Measurements from ENCODE around the gene CPXM2.

CPXM2 gene

GRCh38 chr10:123865350-123865749 lies 26.3 kb downstream of the CPXM2 start:
- Mint-ChIP-seq H3K27ac (no peak overlapping the region), H3K9me3 (no peaks in the 10 kb centered on the region), H3K27me3 (peaks cover 20% of the 10 kb centered on the region), H3K4me1 (no peaks in the 10 kb centered on the region), H3K4me3 (no peak overlapping the region)
- ATAC-seq (no peak), DNase-seq (no peak)

- Mint-ChIP-seq H3K27me3 (peaks cover 19% of the 10 kb centered on the region), H3K4me1 (no peaks in the 10 kb centered on the region), H3K27ac (no peak overlapping the region), H3K4me3 (no peak overlapping the region), H3K9me3 (no peaks in the 10 kb centered on the region)
- DNase-seq (no peak), ATAC-seq (no peak)
These were observed 26.7 kb downstream of the CPXM2 start for GRCh38 chr10:123864923-123865322.

GRCh38 chr10:123863721-123864482 lies 27.7 kb downstream of the CPXM2 start:
- H3K27ac Mint-ChIP-seq = no peak overlapping the region
- DNase-seq = no peak
- H3K27me3 Mint-ChIP-seq = peaks cover 19% of the 10 kb centered on the region
- peak; percentile 25 for ATAC-seq
- no peaks in the 10 kb centered on the region for H3K9me3 Mint-ChIP-seq
- H3K4me1 Mint-ChIP-seq = no peaks in the 10 kb centered on the region
- no peak overlapping the region for H3K4me3 Mint-ChIP-seq

DNA sequence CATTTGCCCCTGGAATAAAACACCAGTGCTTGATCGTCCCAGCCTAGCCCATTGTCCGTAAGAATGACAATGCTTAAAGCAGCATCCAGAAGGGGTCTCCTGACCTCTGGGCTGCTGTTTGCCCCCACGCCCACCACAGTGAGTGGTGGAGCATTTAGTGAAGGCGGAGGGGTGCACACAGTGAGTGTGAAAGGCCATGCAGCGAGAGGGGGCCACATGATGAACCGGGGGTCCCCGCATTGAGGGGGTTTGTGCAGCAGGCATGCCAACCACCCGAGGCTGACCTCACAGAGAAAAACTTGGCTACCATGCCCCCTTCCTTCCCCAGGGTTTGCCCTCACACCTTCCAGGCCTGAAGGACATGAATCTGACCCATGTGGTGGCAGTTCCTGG lies 28.4 kb downstream of the CPXM2 start:
- Mint-ChIP-seq H3K27me3 (peaks cover 19% of the 10 kb centered on the region), H3K27ac (no peak overlapping the region), H3K4me3 (no peak overlapping the region), H3K9me3 (no peaks in the 10 kb centered on the region), H3K4me1 (no peaks in the 10 kb centered on the region)
- DNase-seq = no peak
- no peak for ATAC-seq

- Mint-ChIP-seq H3K4me1 (no peaks in the 10 kb centered on the region), H3K4me3 (no peak overlapping the region), H3K27me3 (peaks cover 19% of the 10 kb centered on the region), H3K27ac (no peak overlapping the region), H3K9me3 (no peaks in the 10 kb centered on the region)
- DNase-seq = no peak
- ATAC-seq = no peak
These were observed 29.0 kb downstream of the CPXM2 start for GRCh38 chr10:123862421-123863182.

- ATAC-seq (no peak), DNase-seq (no peak)
- Mint-ChIP-seq H3K9me3 (no peaks in the 10 kb centered on the region), H3K4me3 (no peak overlapping the region), H3K27me3 (peaks cover 19% of the 10 kb centered on the region), H3K27ac (no peak overlapping the region), H3K4me1 (no peaks in the 10 kb centered on the region)
These were observed 30.8 kb downstream of the CPXM2 start for GRCh38 chr10:123860856-123861255.

GRCh38 chr10:123860209-123860608 lies 31.4 kb downstream of the CPXM2 start:
- H3K4me1 Mint-ChIP-seq = no peaks in the 10 kb centered on the region
- H3K27me3 Mint-ChIP-seq = peaks cover 22% of the 10 kb centered on the region
- H3K27ac Mint-ChIP-seq = no peak overlapping the region
- no peaks in the 10 kb centered on the region for H3K9me3 Mint-ChIP-seq
- no peak overlapping the region for H3K4me3 Mint-ChIP-seq
- DNase-seq (no peak), ATAC-seq (no peak)

DNA sequence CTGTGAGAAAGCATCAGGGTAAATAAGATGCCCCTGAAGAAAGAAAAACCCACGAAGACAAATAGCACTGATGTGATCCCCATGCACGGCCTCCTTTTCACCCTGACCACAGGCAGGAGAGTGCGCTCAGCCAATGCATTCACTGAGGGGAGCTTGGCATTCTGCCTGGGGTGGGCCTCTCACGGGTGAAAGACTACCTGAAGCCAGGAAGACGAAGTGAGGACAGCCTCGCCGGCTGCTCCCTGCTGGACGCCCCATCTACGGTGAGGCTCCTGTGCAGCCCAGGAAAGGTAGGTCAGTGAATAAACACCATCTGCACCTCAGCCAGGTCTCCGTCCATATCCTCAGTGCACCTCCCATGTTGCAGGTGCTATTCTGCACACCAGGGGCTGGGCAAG lies 32.0 kb downstream of the CPXM2 start:
- H3K27me3 Mint-ChIP-seq = peaks cover 27% of the 10 kb centered on the region

DNA sequence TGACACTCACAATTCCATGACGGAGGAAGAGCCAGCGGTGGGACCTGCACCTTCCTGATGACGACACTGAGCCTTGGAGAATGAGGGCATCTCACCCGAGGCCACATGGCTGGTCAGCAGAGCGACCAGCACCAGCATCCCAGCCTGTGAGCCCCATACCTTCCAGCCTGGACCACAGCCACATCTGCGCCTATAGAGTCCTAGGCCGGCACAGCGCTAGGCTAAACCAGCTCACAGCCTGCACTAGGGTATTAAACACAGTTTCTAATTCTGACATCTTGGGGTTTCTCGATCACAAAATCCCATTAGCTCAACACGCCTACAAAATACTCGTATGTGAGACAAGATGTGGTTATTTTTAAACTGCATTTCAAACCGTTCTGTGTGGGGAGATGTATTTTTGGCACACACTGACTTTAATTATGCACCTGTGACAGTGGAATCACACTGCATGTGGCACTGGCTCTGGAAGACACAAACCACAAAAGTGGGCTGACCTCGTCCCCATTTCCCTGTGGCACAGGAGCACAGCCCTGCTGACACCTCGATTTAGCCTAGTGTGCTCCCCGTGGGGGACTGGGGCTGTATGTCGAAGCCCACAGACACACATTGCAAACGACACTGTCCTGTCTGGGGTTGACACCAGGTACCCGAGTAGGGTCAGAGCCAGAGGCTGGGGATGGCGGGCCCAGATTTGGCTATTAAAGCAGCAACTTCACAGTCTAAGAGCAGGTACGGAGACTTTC lies 32.5 kb downstream of the CPXM2 start:
- no peaks in the 10 kb centered on the region for H3K9me3 Mint-ChIP-seq
- ATAC-seq = no peak
- no peaks in the 10 kb centered on the region for H3K4me1 Mint-ChIP-seq
- peaks cover 23% of the 10 kb centered on the region for H3K27me3 Mint-ChIP-seq
- no peak for DNase-seq
- no peak overlapping the region for H3K27ac Mint-ChIP-seq
- no peak overlapping the region for H3K4me3 Mint-ChIP-seq

More for the DNA sequence above, 32.0 kb downstream of the CPXM2 start:
- no peaks in the 10 kb centered on the region for H3K4me1 Mint-ChIP-seq
- ATAC-seq = no peak
- no peak overlapping the region for H3K4me3 Mint-ChIP-seq
- H3K9me3 Mint-ChIP-seq = no peaks in the 10 kb centered on the region
- no peak for DNase-seq
- no peak overlapping the region for H3K27ac Mint-ChIP-seq

DNA sequence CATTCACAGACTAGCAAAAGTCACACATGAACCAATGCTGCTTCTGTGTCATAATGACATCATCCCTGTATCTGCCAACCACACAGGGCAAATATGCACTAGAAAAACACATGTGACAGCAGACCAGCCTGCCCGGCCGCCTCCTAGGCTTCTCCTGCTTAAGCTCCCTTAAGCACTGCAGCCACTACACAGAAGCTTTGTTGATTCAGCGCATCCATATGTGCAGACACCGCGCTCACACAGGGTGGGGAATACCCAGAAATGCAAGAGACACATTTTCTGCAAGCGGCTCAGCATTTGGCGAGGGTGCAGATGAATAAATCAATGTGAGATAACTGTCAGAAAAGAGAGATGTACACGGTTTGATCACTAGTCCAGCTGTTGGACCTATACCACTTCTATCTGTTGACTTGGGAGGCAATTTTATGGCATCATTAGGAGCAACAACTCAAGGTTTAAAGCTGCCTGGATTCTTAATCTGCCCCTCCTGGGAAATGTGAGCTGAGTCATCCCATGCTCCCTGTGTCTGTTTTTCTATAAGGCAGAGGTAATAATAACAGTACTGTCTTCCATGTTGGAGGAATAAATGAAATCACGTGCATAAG lies 33.4 kb downstream of the CPXM2 start:
- H3K27me3 Mint-ChIP-seq = peaks cover 20% of the 10 kb centered on the region
- ATAC-seq = no peak

GRCh38 chr10:123857616-123858015 lies 34.0 kb downstream of the CPXM2 start:
- no peak overlapping the region for H3K27ac Mint-ChIP-seq
- no peaks in the 10 kb centered on the region for H3K9me3 Mint-ChIP-seq
- ATAC-seq = no peak
- H3K27me3 Mint-ChIP-seq = peaks cover 26% of the 10 kb centered on the region
- no peak overlapping the region for H3K4me3 Mint-ChIP-seq
- H3K4me1 Mint-ChIP-seq = no peaks in the 10 kb centered on the region
- no peak for DNase-seq

More for the DNA sequence above, 33.4 kb downstream of the CPXM2 start:
- no peak for DNase-seq
- no peak overlapping the region for H3K4me3 Mint-ChIP-seq
- no peak overlapping the region for H3K27ac Mint-ChIP-seq
- no peaks in the 10 kb centered on the region for H3K4me1 Mint-ChIP-seq
- no peaks in the 10 kb centered on the region for H3K9me3 Mint-ChIP-seq

DNA sequence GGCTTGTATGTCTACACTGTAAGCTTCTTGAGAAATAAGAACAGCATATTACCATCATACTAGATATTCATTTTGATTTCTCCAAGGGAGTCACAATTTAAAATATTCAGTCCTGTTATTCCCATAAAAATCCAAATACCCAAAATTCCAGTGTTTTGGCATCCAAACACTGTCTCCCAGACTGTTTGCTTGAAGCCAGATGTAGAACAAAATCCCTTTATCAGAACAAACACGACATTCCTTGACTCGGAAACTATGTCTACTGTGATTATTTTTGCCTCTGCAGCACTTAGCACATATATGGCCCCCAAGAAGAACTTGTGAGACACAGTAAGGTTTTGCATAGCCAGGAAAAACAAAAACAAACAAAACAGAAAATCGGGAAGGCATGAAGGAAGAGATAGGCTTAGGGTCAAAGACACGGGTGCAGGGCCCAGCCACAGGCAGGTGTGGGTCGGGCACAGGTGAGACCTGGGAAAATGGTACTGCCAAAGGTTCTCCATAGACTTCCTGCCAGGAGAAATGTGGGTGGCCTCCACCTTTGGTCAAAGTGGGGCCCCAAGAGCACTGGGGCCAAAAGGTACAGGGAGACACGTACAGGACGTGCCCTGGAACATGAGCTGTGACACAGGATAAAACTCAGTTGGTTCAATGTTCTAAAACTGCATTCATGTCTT lies 36.5 kb downstream of the CPXM2 start:
- Mint-ChIP-seq H3K27me3 (peaks cover 30% of the 10 kb centered on the region), H3K27ac (no peak overlapping the region), H3K4me1 (no peaks in the 10 kb centered on the region), H3K4me3 (no peak overlapping the region), H3K9me3 (peaks cover 0 to 8% of the 10 kb centered on the region in 2 donors)
- ATAC-seq (no peak), DNase-seq (no peak)

GRCh38 chr10:123854498-123854897 lies 37.1 kb downstream of the CPXM2 start:
- H3K27ac Mint-ChIP-seq = no peak overlapping the region

GRCh38 chr10:123854003-123854402 lies 37.6 kb downstream of the CPXM2 start:
- ATAC-seq = no peak
- H3K9me3 Mint-ChIP-seq = peaks cover 0 to 8% of the 10 kb centered on the region in 2 donors

More at GRCh38 chr10:123854498-123854897, 37.1 kb downstream of the CPXM2 start:
- Mint-ChIP-seq H3K4me3 (no peak overlapping the region), H3K9me3 (peaks cover 0 to 8% of the 10 kb centered on the region in 2 donors), H3K27me3 (peaks cover 30% of the 10 kb centered on the region), H3K4me1 (no peaks in the 10 kb centered on the region)
- DNase-seq (no peak), ATAC-seq (no peak)

GRCh38 chr10:123852411-123852951 lies 39.1 kb downstream of the CPXM2 start:
- DNase-seq (no peak), ATAC-seq (no peak)
- H3K4me3 Mint-ChIP-seq = no peak overlapping the region
- no peak overlapping the region for H3K27ac Mint-ChIP-seq
- peaks cover 0 to 8% of the 10 kb centered on the region in 2 donors for H3K9me3 Mint-ChIP-seq
- peaks cover 30% of the 10 kb centered on the region for H3K27me3 Mint-ChIP-seq
- no peaks in the 10 kb centered on the region for H3K4me1 Mint-ChIP-seq

More at GRCh38 chr10:123854003-123854402, 37.6 kb downstream of the CPXM2 start:
- peak overlapping the region in 1 of 2 donors; percentile 21 for H3K27ac Mint-ChIP-seq
- H3K27me3 Mint-ChIP-seq = peaks cover 30% of the 10 kb centered on the region
- no peak for DNase-seq
- H3K4me1 Mint-ChIP-seq = no peaks in the 10 kb centered on the region
- no peak overlapping the region for H3K4me3 Mint-ChIP-seq

Data from stimulated activated naive CD8-positive, alpha-beta T cell treated with anti-CD3 and anti-CD28 coated beads, Interleukin-15, amount 100 ng/mL, for 72 hours (primary cell).